Stimulated activated CD8-positive, alpha-beta memory T cell treated with anti-CD3 and anti-CD28 coated beads, Interleukin-4, amount 100 ng/mL, for 48 hours (primary cell): ENCODE results near the gene WSB1.
A peak's percentile ranks its signal among the peaks of the same experiment; 100 is the strongest.
"Not testable (repeated sequence)": the region's sequence is repeated elsewhere in the genome, so short reads cannot be mapped to it uniquely, and the experiment has no call there.

Experiments used
- DNase-seq: peaks from one replicate; pipeline ENCODE4 v3.0.0-alpha.2; 2020

The WSB1 gene, protein sequence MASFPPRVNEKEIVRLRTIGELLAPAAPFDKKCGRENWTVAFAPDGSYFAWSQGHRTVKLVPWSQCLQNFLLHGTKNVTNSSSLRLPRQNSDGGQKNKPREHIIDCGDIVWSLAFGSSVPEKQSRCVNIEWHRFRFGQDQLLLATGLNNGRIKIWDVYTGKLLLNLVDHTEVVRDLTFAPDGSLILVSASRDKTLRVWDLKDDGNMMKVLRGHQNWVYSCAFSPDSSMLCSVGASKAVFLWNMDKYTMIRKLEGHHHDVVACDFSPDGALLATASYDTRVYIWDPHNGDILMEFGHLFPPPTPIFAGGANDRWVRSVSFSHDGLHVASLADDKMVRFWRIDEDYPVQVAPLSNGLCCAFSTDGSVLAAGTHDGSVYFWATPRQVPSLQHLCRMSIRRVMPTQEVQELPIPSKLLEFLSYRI

DNA sequence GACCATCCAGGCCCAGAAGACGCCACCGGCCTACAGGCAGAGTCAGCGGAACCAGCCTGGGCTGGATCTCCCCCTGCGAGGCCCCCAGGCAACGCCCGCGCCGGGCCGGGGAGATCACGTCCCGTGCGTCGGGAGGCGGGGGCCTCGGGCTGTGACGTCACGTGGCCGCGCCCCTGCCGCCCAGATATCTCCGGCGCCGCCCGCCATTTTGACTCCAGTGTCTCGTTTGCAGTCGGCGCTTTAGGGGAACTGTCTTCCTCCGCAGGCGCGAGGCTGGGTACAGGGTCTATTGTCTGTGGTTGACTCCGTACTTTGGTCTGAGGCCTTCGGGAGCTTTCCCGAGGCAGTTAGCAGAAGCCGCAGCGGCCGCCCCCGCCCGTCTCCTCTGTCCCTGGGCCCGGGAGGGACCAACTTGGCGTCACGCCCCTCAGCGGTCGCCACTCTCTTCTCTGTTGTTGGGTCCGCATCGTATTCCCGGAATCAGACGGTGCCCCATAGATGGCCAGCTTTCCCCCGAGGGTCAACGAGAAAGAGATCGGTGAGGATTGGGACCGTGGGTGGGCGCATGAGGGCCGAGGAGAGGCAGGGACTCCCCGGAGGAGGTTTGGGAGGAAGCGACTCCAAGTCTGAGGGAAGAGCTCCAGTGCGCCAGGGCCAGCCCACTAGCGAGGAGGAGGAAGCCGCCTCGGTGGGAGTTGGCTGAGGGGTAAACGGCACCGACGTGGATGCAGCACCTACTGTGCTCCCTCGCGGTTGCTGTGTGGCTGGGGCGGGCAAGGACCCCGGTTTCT lies at the start of gene WSB1:
Gene WSB1, plus strand, starts transcription at position 217 of the 791 bp plus-strand sequence. Its CDS starts 282 bp downstream, at position 499.
- DNase-seq = peak; percentile 94

DNA sequence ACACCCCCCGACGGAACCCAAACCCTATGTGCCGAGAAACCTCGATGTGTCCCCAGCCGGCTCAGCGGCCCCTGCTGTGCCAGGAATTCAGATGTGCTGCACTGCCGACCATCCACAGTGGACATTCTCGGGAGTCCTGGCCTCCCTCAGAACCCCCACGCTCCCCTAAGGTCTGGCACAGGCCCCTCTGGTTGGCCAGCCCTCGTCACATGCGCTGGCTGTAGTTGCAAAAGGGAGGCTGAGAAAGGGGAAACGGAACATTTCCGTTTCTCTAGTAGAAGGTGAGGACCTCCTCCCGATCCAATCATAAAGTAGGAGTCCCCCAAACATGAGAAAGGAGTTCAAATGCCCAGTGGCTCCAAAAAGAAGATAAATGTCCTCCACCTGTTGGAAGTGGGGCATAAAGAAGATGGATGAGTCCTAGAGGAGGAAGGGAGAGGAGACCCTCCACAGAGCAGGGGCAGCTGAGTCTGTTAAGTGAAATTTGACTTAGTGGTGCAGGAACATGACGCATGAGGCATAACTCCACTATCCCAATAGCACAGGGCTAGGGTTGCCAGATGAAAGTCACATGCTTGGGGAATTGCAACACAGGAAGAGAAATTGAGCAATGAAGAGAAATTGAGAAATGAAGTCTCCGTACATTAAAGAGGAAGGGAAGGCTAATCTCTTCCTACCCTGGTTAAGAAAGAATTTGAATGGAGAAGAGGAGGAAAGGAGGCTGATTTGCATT lies 49.3 kb upstream of the WSB1 start:
- DNase-seq = no peak

DNA sequence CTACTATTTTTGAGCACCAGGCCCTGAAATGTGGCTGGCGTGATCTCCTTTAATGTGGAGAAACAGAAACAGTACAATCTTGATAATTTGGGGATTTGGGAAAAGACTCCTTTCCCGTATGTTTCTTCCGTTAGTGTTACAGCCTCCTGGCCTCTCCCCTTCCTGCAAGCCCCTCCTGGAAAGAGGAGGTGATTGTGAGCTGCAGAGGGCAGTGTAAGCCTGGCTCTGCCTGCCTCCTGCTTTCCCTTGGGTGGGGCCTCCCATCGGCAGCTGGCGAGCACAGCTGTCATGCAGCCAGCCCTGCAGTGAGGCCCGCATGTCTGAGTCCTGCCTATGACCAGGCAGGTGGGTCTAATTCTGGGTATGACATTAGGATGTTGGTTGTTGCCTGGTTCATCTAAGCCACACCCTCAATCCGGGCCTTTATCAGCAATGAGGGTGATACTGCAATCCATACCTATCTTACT lies 48.7 kb upstream of the WSB1 start:
- DNase-seq = peak; percentile 62

DNA sequence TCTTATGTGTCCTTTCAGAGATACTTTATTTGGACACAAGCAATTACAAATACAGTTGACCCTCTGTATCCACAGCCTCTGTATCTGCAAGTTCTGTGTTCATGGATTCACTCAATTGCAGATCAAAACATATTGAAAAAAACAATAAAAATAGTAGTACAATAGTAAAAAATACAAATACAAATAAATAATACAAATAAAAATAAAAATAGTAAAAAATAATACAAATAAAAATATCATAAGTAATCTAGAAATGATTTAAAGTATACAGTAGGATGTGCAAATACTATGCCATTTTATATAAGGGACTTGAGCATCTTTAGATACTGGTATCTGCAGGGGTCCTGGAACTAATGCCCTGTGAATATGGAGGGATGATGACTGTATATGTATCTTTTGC lies 47.4 kb upstream of the WSB1 start:
- DNase-seq = no peak

DNA sequence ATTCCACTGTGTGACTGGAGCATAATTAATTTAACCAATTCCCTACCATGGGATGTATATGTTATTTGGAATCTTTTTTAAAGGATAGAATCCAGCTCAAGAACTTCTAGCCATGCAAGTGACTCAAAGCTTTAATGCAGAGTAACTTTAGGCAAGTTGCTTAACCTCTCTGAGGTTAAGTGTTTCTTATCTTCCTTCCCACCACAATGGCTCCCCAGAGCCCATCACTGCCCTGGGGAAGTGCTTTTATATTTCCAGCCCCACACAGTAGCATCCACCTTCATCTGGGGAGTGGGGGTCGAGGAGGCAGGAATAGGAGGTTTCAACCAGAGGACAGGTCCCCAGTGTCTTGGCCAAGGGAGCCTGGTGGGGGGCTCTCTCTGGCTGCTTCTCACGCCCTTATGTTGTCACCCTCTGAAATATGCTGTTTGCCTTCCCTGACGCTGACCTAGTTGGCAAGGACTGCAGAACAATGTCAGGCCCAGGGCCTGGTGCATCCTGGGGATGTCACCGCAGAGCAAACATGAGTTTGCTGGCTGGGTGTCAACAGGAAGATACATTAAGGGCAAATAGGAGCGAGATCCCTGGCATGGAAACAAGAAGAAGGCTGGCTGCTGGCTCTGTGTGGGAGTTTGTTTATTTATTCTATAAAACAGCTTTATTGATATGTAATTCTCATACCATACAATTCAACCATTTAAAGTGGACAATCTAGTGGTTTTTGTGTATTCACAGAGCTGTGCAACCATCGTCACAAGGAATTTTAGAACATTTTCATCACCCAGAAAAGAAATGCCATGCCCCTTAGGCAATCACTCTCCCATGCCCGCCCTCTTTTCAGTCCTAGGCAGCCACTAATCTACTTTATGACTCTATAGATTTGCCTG lies 46.6 kb upstream of the WSB1 start:
- no peak for DNase-seq

DNA sequence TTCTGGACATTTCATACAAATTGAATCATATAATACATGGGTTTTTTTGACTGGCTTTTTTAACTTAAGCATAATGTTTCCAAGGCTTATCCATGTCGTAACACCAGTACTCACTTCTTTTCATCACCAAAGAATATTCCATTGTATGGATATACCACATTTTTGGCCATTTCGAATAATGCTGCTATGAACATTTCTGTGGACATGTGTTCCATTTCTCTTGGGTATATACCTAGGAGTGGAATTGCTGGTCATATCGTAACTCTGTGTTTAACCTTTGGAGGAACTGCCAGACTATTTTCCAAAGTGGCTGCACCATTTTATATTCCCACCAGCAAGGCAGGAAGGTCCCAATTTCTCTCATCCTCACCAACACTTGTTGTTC lies 46.0 kb upstream of the WSB1 start:
- DNase-seq = no peak

DNA sequence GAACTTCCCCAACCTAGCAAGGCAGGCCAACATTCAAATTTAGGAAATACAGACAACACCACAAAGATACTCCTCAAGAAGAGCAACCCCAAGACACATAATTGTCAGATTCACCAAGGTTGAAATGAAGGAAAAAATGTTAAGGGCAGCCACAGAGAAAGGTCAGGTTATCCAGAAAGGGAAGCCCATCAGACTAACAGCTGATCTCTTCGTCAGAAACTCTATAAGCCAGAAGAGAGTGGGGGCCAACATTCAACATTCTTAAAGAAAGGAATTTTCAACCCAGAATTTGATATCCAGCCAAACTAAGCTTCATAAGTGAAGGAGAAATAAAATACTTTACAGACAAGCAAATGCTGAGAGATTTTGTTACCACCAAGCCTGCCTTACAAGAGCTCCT lies 43.1 kb upstream of the WSB1 start:
- DNase-seq = not testable (repeated sequence)

DNA sequence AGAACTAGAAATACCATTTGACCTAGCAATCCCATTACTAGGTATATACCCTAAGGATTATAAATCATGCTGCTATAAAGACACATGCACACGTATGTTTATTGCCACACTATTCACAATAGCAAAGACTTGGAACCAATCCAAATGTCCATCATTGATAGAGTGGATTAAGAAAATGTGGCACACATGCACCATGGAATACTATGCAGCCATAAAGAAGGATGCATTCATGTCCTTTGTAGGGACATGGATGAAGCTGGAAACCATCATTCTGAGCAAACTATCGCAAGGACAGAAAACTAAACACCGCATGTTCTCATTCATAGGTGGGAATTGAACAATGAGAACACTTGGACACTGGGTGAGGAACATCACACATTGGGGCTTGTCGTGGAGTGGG lies 39.1 kb upstream of the WSB1 start:
- DNase-seq = not testable (repeated sequence)

DNA sequence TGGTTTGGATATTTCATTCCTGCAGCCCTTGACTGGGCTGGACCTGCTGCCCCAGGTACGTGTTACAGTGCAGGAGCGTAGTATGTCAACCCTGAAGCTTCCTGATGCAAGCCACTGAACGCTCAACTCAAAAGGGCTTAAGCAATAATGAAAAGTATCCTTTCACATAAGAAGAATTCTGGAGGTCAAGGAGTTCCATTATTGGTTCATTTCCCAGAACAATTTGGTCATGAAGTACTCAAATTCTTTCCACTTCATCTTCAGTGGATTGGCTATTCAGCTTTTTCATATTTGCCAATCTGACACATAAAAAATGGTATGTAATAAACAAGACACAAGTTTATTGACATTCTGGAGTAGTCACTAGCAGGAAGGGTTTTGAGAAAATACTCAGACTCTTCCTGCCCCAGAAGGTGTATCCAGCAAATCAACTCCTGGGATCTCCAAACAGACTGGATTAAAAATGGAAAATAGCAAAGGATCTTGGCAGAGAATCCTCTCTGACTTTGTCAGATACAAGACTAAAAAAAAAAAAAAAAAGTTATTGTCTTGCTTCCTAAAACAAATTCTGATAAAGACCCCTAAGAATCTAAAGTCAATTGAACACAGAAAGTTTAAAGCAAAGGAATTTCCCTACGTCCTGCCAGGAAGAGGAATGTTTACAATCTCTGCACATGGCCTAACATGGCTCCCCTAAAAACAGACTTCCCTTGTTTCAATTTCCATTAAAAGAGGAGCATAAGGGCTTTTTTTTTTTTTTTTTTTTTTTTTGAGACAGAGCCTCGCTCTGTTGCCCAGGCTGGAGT lies 37.5 kb upstream of the WSB1 start:
- no peak for DNase-seq

DNA sequence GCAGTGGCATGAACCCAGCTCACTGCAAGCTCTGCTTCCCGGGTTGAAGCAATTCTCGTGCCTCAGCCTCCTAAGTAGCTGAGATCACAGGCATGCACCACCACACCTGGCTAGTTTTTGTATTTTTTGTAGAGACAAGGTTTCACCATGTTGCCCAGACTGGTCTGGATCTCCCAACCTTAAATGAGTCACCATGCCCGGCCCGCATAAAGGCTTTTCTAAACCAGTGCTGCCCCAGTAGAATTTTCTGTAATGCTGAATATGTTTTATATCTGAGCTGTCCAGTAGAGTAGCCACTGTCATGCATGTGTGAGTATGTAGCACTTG lies 36.9 kb upstream of the WSB1 start:
- DNase-seq = no peak

DNA sequence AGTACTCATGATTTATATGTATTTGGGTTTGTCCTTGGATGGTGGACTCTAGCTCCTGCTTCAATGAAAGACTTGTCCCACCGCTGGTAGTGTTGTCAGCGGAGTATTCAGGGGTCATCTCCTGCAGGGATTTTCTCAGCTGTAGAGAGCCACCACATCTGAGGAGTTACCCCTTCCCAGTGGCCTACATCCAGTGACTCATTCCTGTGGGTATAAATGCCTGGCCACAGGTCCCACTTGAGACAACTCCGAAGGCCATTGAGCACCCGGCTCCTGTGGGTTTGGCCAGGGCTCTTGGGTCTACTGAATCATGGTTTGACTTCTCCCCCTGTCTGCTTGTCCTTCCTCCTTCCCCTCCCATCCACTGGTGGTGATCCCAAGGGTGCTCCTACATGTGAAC lies 34.6 kb upstream of the WSB1 start:
- no peak for DNase-seq

DNA sequence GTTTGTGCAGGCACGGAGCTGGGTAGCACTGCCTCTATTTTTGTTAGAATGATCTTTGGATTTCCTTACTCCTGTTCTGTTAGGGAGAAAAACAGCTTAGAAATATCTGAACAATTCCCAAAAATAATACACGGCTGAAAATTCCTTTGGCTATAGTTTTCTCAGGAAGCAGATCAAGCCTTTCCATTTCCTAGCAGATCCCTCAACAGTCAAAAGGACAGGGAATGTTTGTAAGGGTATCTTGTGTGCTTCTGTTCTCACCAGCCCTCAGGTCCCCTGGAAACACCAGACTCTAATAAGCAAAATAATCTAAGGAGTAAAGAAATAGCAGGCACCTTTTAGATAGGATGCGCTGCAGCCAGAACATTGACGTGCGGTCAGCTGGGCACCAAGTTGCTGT lies 30.5 kb upstream of the WSB1 start:
- DNase-seq = no peak

DNA sequence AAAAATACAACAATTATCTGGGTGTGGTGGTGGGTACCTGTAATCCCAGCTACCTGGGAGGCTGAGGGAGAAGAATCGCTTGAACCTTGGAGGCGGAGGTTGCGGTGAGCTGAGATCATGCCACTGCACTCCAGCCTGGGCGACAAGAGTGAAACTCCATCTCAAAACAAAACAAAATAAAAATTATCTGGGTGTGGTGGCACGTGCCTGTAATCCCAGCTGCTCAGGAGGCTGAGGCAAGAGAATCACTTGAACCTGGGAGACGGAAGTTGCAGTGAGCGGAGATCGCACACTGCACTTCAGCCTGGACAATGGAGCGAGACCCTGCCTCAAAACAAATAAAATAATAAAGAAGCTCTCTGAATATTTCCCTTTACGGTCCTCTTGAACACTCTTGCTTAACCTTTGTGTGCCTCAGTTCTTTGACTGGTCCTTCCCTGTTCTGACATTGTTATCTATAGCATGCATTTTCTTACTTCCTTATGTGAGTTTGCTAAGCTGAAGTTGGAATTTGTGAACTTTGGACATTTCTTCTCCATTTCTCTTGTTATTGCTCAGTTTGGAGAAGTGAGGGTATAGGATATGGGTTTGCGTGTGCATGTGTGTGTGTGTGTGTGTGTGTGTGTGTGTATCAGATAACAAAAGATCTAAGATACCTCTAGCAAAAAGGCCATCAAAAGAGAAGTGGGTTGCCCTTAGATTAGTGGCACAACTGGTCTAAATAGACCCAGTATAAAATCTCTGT lies 29.7 kb upstream of the WSB1 start:
- DNase-seq = no peak

DNA sequence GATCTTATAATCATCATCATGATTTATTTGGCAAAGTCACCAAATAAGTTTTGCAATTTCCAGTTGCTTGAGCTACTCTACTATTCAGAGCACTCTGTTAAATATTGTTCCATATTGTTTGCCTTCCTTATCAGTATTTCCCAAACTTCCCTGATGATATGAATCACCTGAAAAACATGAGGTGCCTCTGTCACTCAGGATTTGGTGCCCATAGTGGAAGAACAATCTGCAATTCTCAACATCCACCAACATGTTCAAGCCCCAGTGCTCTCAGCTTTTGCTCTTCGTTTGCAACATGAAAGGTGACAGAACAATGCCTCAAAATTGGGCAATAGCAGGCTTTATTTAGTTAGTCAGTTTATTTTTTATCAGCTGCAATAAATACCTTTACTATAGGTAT lies 28.6 kb upstream of the WSB1 start:
- DNase-seq = no peak

DNA sequence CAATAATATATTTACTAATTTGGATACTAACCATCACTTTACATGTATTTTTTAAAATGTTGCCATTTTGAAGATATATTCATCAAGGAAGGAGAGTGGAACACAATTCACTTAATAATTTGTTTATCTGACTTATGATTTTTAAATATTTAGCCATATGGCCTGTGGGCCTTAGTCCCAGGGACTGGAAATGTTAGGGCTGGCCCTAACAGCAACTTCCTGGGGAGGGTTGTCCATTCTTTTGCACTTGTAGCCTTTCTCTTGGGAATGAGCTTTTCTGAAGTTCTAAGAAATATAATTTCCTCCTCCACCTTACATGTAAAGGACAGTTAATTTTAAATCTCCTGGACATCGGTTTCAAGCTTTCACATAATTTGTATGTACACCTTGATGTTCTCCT lies 27.7 kb upstream of the WSB1 start:
- DNase-seq = no peak

DNA sequence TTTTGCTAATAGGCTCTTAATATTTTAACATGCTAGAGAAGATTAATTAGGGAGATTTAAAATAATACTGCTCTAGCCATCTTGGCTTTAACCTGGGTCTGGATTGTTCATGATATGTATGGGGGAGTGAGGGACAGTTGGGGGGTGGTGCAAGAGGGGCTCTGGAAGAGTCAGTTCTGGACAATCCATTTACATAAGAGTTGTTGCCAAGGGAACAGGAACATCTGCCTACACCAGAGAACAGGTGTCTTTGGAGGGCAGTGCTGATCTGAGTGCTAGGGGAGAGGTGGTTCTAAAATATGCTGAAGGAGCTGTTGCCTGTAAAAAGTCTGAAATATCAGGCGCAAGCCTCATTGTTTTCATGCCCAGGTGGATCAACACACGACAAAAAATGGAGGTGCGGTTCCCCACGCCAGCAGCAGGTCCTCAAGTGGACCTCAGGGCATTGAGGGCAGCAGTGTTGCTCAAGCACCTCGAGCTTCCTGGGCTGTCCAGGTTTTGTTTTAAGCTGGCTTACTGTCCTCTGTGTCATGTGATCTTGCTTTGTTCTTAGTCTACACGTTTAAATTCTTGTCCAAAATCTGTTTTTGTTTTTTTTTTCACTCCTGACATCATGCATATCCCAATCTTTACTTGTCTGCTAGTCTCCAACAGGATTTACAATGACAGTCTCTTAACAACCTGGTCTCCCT lies 25.4 kb upstream of the WSB1 start:
- no peak for DNase-seq

DNA sequence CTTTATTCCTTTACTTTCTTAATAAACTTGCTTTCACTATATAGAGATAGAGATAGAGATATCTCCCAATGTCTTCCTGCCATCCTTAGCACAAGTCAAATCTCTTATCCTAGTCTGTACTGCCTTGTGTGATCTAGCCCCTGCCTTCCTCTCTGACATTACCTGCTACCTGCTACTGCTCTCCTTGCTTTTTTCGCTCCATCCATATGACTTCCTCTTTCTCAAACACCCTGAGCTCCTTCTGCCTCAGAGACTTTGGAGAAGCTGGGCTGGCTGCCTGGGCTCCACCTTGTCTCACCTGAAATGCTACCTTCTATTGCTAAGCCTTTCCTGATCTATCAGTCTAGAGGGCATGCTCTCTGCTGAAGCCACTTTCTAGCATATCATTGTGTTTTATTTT lies 24.7 kb upstream of the WSB1 start:
- DNase-seq = no peak

DNA sequence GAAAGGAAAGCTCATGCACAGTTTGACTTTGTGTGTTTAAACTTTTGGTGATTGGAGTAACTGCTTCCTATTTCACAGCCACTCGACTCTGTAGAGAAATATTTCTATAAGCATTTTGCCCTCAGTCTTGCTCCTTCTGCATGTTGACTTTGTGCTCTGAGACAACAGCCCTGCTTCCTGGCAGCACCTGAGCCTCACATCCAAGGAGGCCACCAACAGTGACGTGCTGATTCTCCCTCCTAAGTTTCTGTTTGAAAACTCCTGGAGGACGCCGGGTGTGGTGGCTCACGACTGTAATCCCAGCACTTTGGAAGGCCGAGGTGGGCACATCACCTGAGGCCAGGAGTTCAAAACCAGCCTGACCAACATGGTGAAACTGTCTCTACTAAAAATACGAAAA lies 23.9 kb upstream of the WSB1 start:
- DNase-seq = no peak

DNA sequence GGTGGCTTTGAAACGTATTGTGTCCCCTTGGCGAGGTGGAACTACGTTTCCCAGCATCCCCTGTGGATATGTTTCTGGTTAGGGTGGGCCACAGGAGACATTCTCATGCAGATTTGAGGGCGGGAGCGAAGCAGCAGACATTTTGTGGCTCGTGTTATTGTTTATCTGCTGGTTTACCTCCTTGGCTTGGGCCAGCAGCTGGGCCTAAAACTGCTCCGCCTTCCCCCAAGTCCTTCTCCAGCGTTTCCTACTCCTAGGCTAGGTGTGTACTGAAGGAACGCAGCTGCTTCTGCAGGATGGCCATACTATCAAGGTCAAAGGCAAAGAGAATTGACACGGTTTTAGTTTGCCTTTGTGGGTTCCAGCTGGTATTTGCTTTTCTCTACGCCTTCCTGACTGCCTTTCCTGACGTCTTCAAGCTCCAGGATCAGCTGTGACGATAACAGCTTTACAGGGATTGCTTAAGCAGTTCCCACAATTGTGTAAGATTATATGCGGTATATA lies 17.2 kb upstream of the WSB1 start:
- no peak for DNase-seq

DNA sequence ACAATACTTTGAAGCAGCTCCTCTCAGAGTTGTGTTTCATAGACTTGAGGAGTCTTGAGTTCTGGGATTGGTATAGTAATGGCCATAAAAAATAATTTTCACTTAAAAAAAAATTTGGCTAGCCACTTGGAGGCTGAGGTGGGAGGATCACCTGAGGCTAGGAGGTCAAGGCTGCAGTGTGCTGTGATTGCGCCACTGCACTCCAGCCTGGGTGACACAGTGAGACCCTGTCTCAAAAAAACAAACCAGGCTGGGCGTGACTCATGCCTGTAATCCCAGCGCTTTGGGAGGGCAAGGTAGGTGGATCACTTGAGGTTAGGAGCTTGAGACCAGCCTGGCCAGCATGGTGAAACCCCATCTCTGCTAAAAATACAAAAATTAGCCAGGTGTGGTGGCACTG lies 14.8 kb upstream of the WSB1 start:
- DNase-seq = not testable (repeated sequence)
